HG02970 (cell line): Measurements from ENCODE around the gene NTRK2.

Experiments
- ATAC-seq: cut with Tn5 transposase; IDR thresholded peaks from one replicate; pipeline ENCODE4 v1.9.1; 2021; ENCODE audit warnings: mild to moderate bottlenecking, moderate library complexity, moderate number of reproducible peaks; ENCODE audit not compliant: unreplicated experiment, low FRiP score

NTRK2 gene

GRCh38 chr9:84775056-84775643, 105.6 kb downstream of the NTRK2 start:
- no peak for ATAC-seq

- no peak for ATAC-seq
Measured at GRCh38 chr9:84778570-84778969, 109.0 kb downstream of the NTRK2 start.

- ATAC-seq = no peak
Measured at GRCh38 chr9:84779883-84780282, 110.4 kb downstream of the NTRK2 start.

GRCh38 chr9:84780385-84780784, 110.9 kb downstream of the NTRK2 start:
- no peak for ATAC-seq

GRCh38 chr9:84781458-84781857, 111.9 kb downstream of the NTRK2 start:
- no peak for ATAC-seq

GRCh38 chr9:84781931-84782866, 112.7 kb downstream of the NTRK2 start:
- no peak for ATAC-seq

GRCh38 chr9:84785792-84786547, 116.4 kb downstream of the NTRK2 start:
- no peak for ATAC-seq

GRCh38 chr9:84788803-84789462, 119.4 kb downstream of the NTRK2 start:
- no peak for ATAC-seq

- ATAC-seq = no peak
Measured at GRCh38 chr9:84789463-84789830, 119.9 kb downstream of the NTRK2 start.

- no peak for ATAC-seq
Measured at GRCh38 chr9:84791643-84792042, 122.1 kb downstream of the NTRK2 start.

- ATAC-seq = no peak
Measured at GRCh38 chr9:84793251-84793650, 123.7 kb downstream of the NTRK2 start.

GRCh38 chr9:84794981-84795637, 125.6 kb downstream of the NTRK2 start:
- no peak for ATAC-seq

GRCh38 chr9:84796404-84796803, 126.9 kb downstream of the NTRK2 start:
- ATAC-seq = no peak

GRCh38 chr9:84799251-84799650, 129.7 kb downstream of the NTRK2 start:
- no peak for ATAC-seq

GRCh38 chr9:84804951-84805694, 135.6 kb downstream of the NTRK2 start:
- ATAC-seq = no peak

- ATAC-seq = no peak
Measured at GRCh38 chr9:84807431-84807830, 137.9 kb downstream of the NTRK2 start.

- no peak for ATAC-seq
Measured at GRCh38 chr9:84807870-84808390, 138.4 kb downstream of the NTRK2 start.

GRCh38 chr9:84808416-84808815, 138.9 kb downstream of the NTRK2 start:
- no peak for ATAC-seq

GRCh38 chr9:84811072-84811750, 141.7 kb downstream of the NTRK2 start:
- ATAC-seq = no peak
